ENCODE results near the gene SYNDIG1L. TPM values are rescaled to one million over a fixed set of nuclear protein-coding genes. Genes with fewer than 3 reads are reported as not detected.

Gene SYNDIG1L
- total RNA-seq, 1 experiment from 2014 or later = 1.4 TPM

GRCh38 chr14:74392616-74393570 lies 33.1 kb downstream of the SYNDIG1L start (continued):
- TF ChIP-seq, protein P1, sequence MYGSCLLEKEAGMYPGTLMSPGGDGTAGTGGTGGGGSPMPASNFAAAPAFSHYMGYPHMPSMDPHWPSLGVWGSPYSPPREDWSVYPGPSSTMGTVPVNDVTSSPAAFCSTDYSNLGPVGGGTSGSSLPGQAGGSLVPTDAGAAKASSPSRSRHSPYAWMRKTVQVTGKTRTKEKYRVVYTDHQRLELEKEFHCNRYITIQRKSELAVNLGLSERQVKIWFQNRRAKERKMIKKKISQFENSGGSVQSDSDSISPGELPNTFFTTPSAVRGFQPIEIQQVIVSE (CRISPR knock-in tag; IDR thresholded peaks at IDR 0.05; ENCODE audit: borderline replicate concordance) = no peak
- TF ChIP-seq, protein P2, sequence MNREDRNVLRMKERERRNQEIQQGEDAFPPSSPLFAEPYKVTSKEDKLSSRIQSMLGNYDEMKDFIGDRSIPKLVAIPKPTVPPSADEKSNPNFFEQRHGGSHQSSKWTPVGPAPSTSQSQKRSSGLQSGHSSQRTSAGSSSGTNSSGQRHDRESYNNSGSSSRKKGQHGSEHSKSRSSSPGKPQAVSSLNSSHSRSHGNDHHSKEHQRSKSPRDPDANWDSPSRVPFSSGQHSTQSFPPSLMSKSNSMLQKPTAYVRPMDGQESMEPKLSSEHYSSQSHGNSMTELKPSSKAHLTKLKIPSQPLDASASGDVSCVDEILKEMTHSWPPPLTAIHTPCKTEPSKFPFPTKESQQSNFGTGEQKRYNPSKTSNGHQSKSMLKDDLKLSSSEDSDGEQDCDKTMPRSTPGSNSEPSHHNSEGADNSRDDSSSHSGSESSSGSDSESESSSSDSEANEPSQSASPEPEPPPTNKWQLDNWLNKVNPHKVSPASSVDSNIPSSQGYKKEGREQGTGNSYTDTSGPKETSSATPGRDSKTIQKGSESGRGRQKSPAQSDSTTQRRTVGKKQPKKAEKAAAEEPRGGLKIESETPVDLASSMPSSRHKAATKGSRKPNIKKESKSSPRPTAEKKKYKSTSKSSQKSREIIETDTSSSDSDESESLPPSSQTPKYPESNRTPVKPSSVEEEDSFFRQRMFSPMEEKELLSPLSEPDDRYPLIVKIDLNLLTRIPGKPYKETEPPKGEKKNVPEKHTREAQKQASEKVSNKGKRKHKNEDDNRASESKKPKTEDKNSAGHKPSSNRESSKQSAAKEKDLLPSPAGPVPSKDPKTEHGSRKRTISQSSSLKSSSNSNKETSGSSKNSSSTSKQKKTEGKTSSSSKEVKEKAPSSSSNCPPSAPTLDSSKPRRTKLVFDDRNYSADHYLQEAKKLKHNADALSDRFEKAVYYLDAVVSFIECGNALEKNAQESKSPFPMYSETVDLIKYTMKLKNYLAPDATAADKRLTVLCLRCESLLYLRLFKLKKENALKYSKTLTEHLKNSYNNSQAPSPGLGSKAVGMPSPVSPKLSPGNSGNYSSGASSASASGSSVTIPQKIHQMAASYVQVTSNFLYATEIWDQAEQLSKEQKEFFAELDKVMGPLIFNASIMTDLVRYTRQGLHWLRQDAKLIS (CRISPR knock-in tag; IDR thresholded peaks at IDR 0.05; ENCODE audit: borderline replicate concordance) = no peak

DNA sequence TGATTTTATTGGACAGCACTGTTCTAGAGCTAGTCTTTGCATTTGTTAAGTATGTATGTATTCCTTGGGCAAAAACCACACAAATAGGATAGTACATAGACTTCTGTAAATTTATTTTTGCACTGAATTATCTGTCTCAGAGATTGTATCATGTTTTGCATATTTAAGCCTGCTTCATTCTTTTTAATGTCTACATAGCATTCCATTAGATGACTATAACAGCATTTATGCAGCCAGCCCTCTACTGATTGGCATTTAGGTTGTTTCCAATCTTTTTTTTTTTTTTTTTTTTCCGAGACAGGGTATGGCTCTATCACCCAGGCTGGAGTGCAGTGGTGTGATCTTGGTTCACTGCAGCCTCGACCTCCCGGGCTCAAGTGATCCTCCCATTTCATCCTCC lies 34.5 kb downstream of the SYNDIG1L start:
- Mint-ChIP-seq H3K27ac (no peak overlapping the region), H3K4me3 (no peak overlapping the region), H3K4me1 (peaks cover 23% of the 10 kb centered on the region), H3K27me3 (ENCODE audit: low read depth) (no peaks in the 10 kb centered on the region), H3K9me3 (no peaks in the 10 kb centered on the region), H3K36me3 (no peaks in the 10 kb centered on the region)
- POLR2A ChIA-PET = interaction anchor here (0.8 kb wide), 1 partner anchor 98 kb away, joined by 4 read pairs; no protein-coding TSS in a partner anchor
- CTCF ChIA-PET = interaction anchor here (0.7 kb wide), 1 partner anchor 457 kb away, joined by 4 read pairs; no protein-coding TSS in a partner anchor
- no peak for ATAC-seq
- no peak for DNase-seq (ENCODE audit: low spot score)
- TF ChIP-seq ZNF281 (CRISPR knock-in tag; IDR thresholded peaks at IDR 0.05) (no peak), E2F1 (CRISPR knock-in tag; IDR thresholded peaks at IDR 0.05) (no peak), TP53 (CRISPR knock-in tag; IDR thresholded peaks at IDR 0.05) (no peak), JUN (CRISPR knock-in tag; IDR thresholded peaks at IDR 0.05) (no peak), ZNF532 (CRISPR knock-in tag; IDR thresholded peaks at IDR 0.05; ENCODE audit: borderline replicate concordance) (no peak), ZNF317 (CRISPR knock-in tag; IDR thresholded peaks at IDR 0.05; ENCODE audit: borderline replicate concordance, low read depth) (no peak), ZNF396 (CRISPR knock-in tag; IDR thresholded peaks at IDR 0.05; ENCODE audit: borderline replicate concordance) (no peak), GRHL2 (CRISPR knock-in tag; IDR thresholded peaks at IDR 0.05; ENCODE audit: insufficient replicate concordance, severe bottlenecking) (no peak), MAX (CRISPR knock-in tag; IDR thresholded peaks at IDR 0.05) (no peak), PRRX2 (CRISPR knock-in tag; IDR thresholded peaks at IDR 0.05) (no peak)
- TF ChIP-seq, protein P3, sequence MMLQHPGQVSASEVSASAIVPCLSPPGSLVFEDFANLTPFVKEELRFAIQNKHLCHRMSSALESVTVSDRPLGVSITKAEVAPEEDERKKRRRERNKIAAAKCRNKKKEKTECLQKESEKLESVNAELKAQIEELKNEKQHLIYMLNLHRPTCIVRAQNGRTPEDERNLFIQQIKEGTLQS (CRISPR knock-in tag; conservative IDR thresholded peaks at IDR 0.05) = no peak
- TF ChIP-seq, protein P2 (CRISPR knock-in tag; IDR thresholded peaks at IDR 0.05; ENCODE audit: borderline replicate concordance) = no peak
- TF ChIP-seq, protein P1 (CRISPR knock-in tag; IDR thresholded peaks at IDR 0.05; ENCODE audit: borderline replicate concordance) = no peak
